OCI-LY3 (cell line): Measurements from ENCODE around the gene HIP1.
"Not testable (repeated sequence)": the region's sequence is repeated elsewhere in the genome, so short reads cannot be mapped to it uniquely, and the experiment has no call there.

Source experiments
- EZH2phosphoT487 ChIP-seq: fragments of 200-600 bp; shearing (Covaris generic); IDR thresholded peaks from 2 replicates; pipeline ENCODE4 v1.6.1; 2018; ENCODE audit warnings: antibody characterized with exemption, mixed run types, low read depth
- TF ChIP-seq, protein P1 (sequence below): fragments of 200-600, 300-600 bp; sonication (generic); IDR thresholded peaks from 2 replicates; pipeline ENCODE4 v1.5.1; 2014; ENCODE audit warnings: antibody characterized with exemption, low read length, low read depth

DNA sequence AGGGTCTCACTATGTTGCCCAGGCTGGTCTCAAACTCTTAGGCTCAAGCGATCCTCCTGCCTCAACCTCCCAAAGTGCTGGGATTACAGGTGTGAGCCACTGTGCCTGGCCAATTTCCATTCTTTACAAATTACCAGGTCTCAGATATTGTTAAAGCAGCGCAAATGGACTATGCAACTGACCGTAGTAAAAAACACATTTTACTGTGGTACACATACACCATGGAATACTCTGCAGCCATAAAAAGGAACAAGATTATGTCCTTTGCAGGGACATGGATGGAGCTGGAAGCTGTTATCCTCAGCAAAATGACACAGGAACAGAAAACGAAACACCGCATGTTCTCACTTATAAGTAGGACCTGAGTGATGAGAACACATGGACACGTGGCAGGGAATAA lies 106.2 kb downstream of the HIP1 start:
- TF ChIP-seq, protein P1, sequence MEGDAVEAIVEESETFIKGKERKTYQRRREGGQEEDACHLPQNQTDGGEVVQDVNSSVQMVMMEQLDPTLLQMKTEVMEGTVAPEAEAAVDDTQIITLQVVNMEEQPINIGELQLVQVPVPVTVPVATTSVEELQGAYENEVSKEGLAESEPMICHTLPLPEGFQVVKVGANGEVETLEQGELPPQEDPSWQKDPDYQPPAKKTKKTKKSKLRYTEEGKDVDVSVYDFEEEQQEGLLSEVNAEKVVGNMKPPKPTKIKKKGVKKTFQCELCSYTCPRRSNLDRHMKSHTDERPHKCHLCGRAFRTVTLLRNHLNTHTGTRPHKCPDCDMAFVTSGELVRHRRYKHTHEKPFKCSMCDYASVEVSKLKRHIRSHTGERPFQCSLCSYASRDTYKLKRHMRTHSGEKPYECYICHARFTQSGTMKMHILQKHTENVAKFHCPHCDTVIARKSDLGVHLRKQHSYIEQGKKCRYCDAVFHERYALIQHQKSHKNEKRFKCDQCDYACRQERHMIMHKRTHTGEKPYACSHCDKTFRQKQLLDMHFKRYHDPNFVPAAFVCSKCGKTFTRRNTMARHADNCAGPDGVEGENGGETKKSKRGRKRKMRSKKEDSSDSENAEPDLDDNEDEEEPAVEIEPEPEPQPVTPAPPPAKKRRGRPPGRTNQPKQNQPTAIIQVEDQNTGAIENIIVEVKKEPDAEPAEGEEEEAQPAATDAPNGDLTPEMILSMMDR = not testable (repeated sequence)
- not testable (repeated sequence) for TF ChIP-seq EZH2phosphoT487
